Body of pancreas (tissue), 4 donors: ENCODE results near the gene ARMS2.

Experiments
- CTCF ChIP-seq, 7 experiments: fragments of 450-650 bp in 4 of 7; fragments of 200-600 bp in 3 of 7; sonication (generic) in 3 of 7; IDR thresholded peaks; one replicate each; pipeline ENCODE4 v1.5.1; 2016 to 2019; ENCODE audit warnings: antibody characterized with exemption in 7 of 7
- POLR2A ChIP-seq, 3 donors: fragments of 450-650 bp; IDR thresholded peaks; one replicate each; pipeline ENCODE4 v1.6.1; 2016; ENCODE audit warnings: antibody characterized with exemption in 3 of 3, mild to moderate bottlenecking in 2 of 3

GRCh38 chr10:122467701-122468100, 13.2 kb downstream of the ARMS2 start:
- TF ChIP-seq POLR2A (IDR thresholded peaks at IDR 0.05) = no peak
- no peak for TF ChIP-seq CTCF (IDR thresholded peaks at IDR 0.05)
